GM23338 (cell line): ENCODE data around the gene OBSCN. TPM values are rescaled to one million over a fixed set of nuclear protein-coding genes. Genes with fewer than 3 reads are reported as not detected.

Source experiments
- ATAC-seq: fragments of 200-7000 bp; cut with Tn5 transposase; 3 replicates; pipeline ENCODE4 v1.9.1; 2020
- DNase-seq: peaks from one replicate; pipeline ENCODE4 v3.0.0-alpha.2; 2015; ENCODE audit warnings: low spot score
- H2AFZ ChIP-seq: fragments of 200-600 bp; sonication (generic); 2 replicates; pipeline ENCODE4 v1.8.0; 2016; ENCODE audit warnings: antibody characterized with exemption, mild to moderate bottlenecking, moderate library complexity
- H3F3A ChIP-seq: fragments of 200-600 bp; sonication (generic); replicated peaks from 2 replicates; pipeline ENCODE4 v1.8.0; 2017; ENCODE audit warnings: antibody characterized with exemption, mixed run types, low read depth
- H3K27ac ChIP-seq: fragments of 200-600 bp; sonication (generic); 2 replicates; pipeline ENCODE4 v1.6.1; 2016; ENCODE audit warnings: low read depth
- H3K27me3 ChIP-seq: fragments of 200-600 bp; sonication (generic); 2 replicates; pipeline ENCODE4 v1.8.0; 2016; ENCODE audit warnings: mild to moderate bottlenecking, mixed run types, moderate library complexity; ENCODE audit not compliant: insufficient read depth
- H3K36me3 ChIP-seq: fragments of 200-600 bp; sonication (generic); 2 replicates; pipeline ENCODE4 v1.8.0; 2016; ENCODE audit warnings: mild to moderate bottlenecking; ENCODE audit not compliant: insufficient read depth
- H3K4me1 ChIP-seq: fragments of 200-600 bp; sonication (generic); 2 replicates; pipeline ENCODE4 v1.8.0; 2016; ENCODE audit warnings: mild to moderate bottlenecking, moderate library complexity; ENCODE audit not compliant: insufficient read depth
- H3K4me2 ChIP-seq: fragments of 200-600 bp; sonication (generic); 2 replicates; pipeline ENCODE4 v1.7.1; 2017; ENCODE audit warnings: mixed run types
- H3K4me3 ChIP-seq: fragments of 200-600 bp; sonication (generic); 2 replicates; pipeline ENCODE4 v1.6.1; 2016; ENCODE audit warnings: mixed run types
- H3K79me2 ChIP-seq: fragments of 200-600 bp; sonication (generic); replicated peaks from 2 replicates; pipeline ENCODE4 v1.8.0; 2017; ENCODE audit warnings: mild to moderate bottlenecking; ENCODE audit not compliant: insufficient read depth
- H3K9me2 ChIP-seq: fragments of 200-600 bp; sonication (generic); 2 replicates; pipeline ENCODE4 v1.8.0; 2017; ENCODE audit not compliant: insufficient read depth
- H4K20me1 ChIP-seq: fragments of 200-600 bp; sonication (generic); replicated peaks from 2 replicates; pipeline ENCODE4 v1.8.0; 2017; ENCODE audit warnings: mild to moderate bottlenecking; ENCODE audit not compliant: insufficient read depth
- H3K27ac Mint-ChIP-seq: 2 replicates; pipeline ENCODE4 v1.8.0; 2020; ENCODE audit warnings: inconsistent platforms, mild to moderate bottlenecking, moderate library complexity, mixed read lengths
- H3K27me3 Mint-ChIP-seq: 3 replicates; pipeline ENCODE4 v1.8.0; 2022; ENCODE audit warnings: low read depth, mild to moderate bottlenecking, moderate library complexity, mixed read lengths, inconsistent platforms; ENCODE audit not compliant: insufficient read depth, poor library complexity
- H3K36me3 Mint-ChIP-seq: 3 replicates; pipeline ENCODE4 v1.8.0; 2021; ENCODE audit warnings: low read depth, mild to moderate bottlenecking, inconsistent platforms, moderate library complexity, mixed read lengths
- H3K4me1 Mint-ChIP-seq: 3 replicates; pipeline ENCODE4 v1.8.0; 2020; ENCODE audit warnings: mild to moderate bottlenecking, inconsistent platforms, mixed read lengths
- H3K4me3 Mint-ChIP-seq: 3 replicates; pipeline ENCODE4 v1.8.0; 2021; ENCODE audit warnings: moderate library complexity, mild to moderate bottlenecking, inconsistent platforms, mixed read lengths
- H3K9me3 Mint-ChIP-seq: 3 replicates; pipeline ENCODE4 v1.8.0; 2020; ENCODE audit warnings: moderate library complexity, mild to moderate bottlenecking, inconsistent platforms, mixed read lengths
- CREB1 ChIP-seq: fragments of 250-450 bp; sonication (Bioruptor Pico); IDR thresholded peaks from 2 replicates; pipeline ENCODE4 v1.5.0; 2020; ENCODE audit warnings: low read depth, mild to moderate bottlenecking, moderate library complexity
- ETS1 ChIP-seq: IDR thresholded peaks from 2 replicates; pipeline ENCODE4 v1.6.1; 2016; ENCODE audit warnings: antibody characterized with exemption
- EZH2 ChIP-seq: fragments of 200-600 bp; sonication (generic); IDR thresholded peaks from one replicate; pipeline ENCODE4 v1.8.0; 2017; ENCODE audit warnings: antibody characterized with exemption, mild to moderate bottlenecking, low read depth; ENCODE audit not compliant: unreplicated experiment
- JUNB ChIP-seq: IDR thresholded peaks from one replicate; pipeline ENCODE4 v1.6.1; 2016; ENCODE audit warnings: antibody characterized with exemption; ENCODE audit not compliant: unreplicated experiment
- NANOG ChIP-seq: IDR thresholded peaks from 2 replicates; pipeline ENCODE4 v1.6.1; 2016; ENCODE audit warnings: antibody characterized with exemption, borderline replicate concordance
- REST ChIP-seq: IDR thresholded peaks from one replicate; pipeline ENCODE4 v1.6.1; 2018; ENCODE audit warnings: antibody characterized with exemption; ENCODE audit not compliant: unreplicated experiment
- STAT1 ChIP-seq: IDR thresholded peaks from one replicate; pipeline ENCODE4 v1.6.1; 2016; ENCODE audit warnings: antibody characterized with exemption; ENCODE audit not compliant: unreplicated experiment
- ZNF114 ChIP-seq: fragments of 250-450 bp; sonication (Bioruptor Pico); IDR thresholded peaks from 2 replicates; pipeline ENCODE4 v1.5.0; 2020; ENCODE audit warnings: mild to moderate bottlenecking, moderate library complexity
- ZNF462 ChIP-seq: fragments of 250-450 bp; sonication (Bioruptor Pico); IDR thresholded peaks from 2 replicates; pipeline ENCODE4 v1.5.0; 2020; ENCODE audit warnings: mild to moderate bottlenecking, moderate library complexity
- polyA plus RNA-seq: library from polyadenylated mRNA; unstranded; fragments of >200 nt; fragmentation: Nextera tagmentation; extraction: Ambion mirVana; gene quantifications from 2 replicates; pipeline ENCODE4 v1.2.1, GENCODE V29; 2016
- total RNA-seq: library from RNA; depleted of rRNA; stranded (reverse); fragments of >200 nt; shearing (Covaris generic); gene quantifications from 2 replicates; pipeline ENCODE4 v1.2.3, GENCODE V29; 2014

OBSCN gene
- total and polyA plus RNA-seq, 2 experiments from 2014 or later: 8.4 to 38.5 TPM

- H3K36me3 Mint-ChIP-seq: peaks cover 3% of the 10 kb centered on the region; the same call in 1 of the 3 replicates
- no peaks in the 10 kb centered on the region for H3K9me3 Mint-ChIP-seq
- H3K4me1 Mint-ChIP-seq: peaks cover 5% of the 10 kb centered on the region; the same call in 1 of the 3 replicates
- no peak overlapping the region for H3K4me3 ChIP-seq
- H3K4me1 ChIP-seq: no peaks in the 10 kb centered on the region
- no peaks in the 10 kb centered on the region for H3K79me2 ChIP-seq
- no peak overlapping the region for H3K4me2 ChIP-seq
- H4K20me1 ChIP-seq: no peaks in the 10 kb centered on the region
- H2AFZ ChIP-seq: no peak overlapping the region
- H3K27me3 ChIP-seq: 0 out of 2 replicates have a peak, but pooled peaks cover 3% of the 10 kb centered on the region
- peaks cover 5% of the 10 kb centered on the region for H3K27me3 Mint-ChIP-seq
- H3K9me2 ChIP-seq: no peaks in the 10 kb centered on the region
- TF ChIP-seq CREB1 (CRISPR knock-in tag) (no peak), REST (no peak), JUNB (no peak), EZH2 (no peak), ETS1 (no peak), NANOG (no peak), ZNF114 (CRISPR knock-in tag) (no peak), ZNF462 (CRISPR knock-in tag) (no peak), STAT1 (no peak)
- DNase-seq (no peak), ATAC-seq (no peak)
- no peaks in the 10 kb centered on the region for H3K36me3 ChIP-seq
- H3K27ac ChIP-seq: no peak overlapping the region
- H3K4me3 Mint-ChIP-seq: no peak overlapping the region
- no peaks in the 10 kb centered on the region for H3F3A ChIP-seq
- no peak overlapping the region for H3K27ac Mint-ChIP-seq
Observed at GRCh38 chr1:228372183-228373003, 164.5 kb downstream of the OBSCN start.
